Measurements from ENCODE around the gene HMGB2.
A peak's percentile ranks its signal among the peaks of the same experiment; 100 is the strongest.

The HMGB2 gene

GRCh38 chr4:173334085-173334890 lies at the start of gene HMGB2:
HMGB2 (minus strand) TSS chr4:173334358; CDS start chr4:173333649, 709 bp downstream.
- DNase-seq (ENCODE audit: low read depth): peak; percentile 98

- no peak for DNase-seq (ENCODE audit: low read depth)
Measured at GRCh38 chr4:173382349-173382748, 48.2 kb upstream of the HMGB2 start.

DNA sequence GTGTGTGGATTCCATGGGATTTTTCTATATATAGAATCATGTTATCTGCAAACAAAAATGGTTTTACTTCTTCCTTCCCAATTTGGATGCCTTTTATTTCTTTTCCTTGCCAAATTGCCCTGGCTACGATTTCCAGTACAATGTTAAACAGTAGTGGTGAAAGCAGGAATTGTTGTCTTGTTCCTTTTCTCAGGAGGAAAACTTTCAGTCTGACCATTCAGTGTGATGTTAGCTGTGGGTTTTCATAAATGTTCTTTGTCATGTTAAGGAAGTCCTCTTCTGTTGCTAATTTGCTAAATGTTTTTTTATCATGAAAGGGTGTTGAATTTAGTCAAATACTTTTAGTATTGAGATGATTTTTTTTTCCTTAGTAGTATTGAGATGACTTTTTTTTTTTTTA lies 47.5 kb upstream of the HMGB2 start:
- no peak for DNase-seq (ENCODE audit: low read depth)

- no peak for DNase-seq (ENCODE audit: low read depth)
Measured at GRCh38 chr4:173380987-173381386, 46.8 kb upstream of the HMGB2 start.

DNA sequence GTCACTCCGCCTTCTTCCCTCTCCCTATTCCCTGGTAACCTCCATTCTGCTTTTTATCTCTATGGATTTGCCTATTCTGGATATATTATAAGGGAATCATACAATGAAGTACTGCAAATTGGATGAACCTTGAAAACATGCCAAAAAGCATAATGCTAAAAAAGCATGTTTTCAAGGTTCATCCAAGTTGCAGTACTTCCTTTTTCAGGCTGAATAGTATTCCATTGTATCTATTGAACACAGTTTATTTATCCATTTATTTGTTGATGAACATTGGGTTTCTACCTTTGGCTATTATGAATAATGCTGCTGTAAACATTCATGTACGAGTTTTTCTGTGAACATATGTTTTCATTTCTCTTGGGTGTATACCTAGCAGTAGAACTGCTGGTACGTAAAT lies 45.8 kb upstream of the HMGB2 start:
- no peak for DNase-seq (ENCODE audit: low read depth)

DNA sequence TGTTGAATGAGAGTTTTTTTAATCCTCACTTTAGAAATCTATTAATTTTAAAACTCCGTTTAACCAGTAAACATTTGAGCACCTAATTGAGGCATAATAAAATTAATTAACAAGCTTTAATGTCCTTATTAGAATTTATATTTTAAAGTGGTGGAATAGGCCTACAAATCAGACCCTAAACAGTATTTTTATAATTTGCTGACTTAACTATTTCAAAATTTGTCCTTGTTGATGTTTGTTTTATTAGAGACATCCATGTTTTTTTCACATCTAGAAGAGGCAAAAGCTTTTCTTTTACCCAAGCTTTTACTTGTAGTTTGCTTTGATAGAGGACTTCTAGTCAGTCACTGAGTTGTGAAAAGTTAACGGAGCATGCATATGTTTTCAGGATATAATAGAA lies 40.4 kb upstream of the HMGB2 start:
- no peak for DNase-seq (ENCODE audit: low read depth)

DNA sequence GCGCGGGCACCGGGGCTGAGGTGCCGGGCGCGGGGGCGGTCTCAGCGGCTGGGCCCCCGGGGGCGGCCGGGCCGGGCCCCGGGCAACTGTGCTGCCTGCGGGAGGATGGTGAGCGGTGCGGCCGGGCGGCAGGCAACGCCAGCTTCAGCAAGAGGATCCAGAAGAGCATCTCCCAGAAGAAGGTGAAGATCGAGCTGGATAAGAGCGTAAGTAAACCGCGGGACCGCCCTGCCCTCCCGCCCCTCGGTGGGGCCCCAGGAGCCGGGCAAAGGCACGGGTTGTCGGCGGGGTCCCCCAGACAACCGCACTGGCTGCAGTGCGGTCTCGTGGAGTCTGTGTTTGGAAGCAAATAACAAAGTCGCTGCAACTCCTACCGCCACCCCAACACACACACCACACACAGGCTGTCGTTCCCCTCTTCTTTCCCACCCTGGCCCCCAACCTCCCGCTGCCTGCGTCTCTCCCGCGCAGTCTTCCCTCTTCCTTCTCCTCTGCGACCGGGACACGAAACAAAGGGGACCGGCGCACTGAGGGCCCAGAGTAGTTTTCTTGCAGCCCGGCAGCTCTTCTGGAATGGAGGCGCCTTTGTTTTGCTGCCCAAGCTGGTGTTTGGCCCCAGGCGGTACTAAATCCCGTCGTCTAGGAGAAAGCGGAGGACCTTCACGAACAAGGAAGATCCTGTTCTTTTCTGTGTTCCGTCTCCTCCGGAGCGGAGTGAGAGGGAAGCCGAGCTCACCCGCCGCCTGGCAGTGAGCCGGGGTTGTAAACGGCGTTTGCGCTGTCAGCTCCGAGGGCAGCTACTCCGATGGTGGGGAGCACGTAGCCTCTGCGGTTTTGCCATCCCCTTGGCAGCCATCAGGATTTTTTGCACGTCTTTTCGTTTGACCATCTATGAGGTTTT lies 37.4 kb upstream of the HMGB2 start:
- DNase-seq (ENCODE audit: low read depth): peak; percentile 26

DNA sequence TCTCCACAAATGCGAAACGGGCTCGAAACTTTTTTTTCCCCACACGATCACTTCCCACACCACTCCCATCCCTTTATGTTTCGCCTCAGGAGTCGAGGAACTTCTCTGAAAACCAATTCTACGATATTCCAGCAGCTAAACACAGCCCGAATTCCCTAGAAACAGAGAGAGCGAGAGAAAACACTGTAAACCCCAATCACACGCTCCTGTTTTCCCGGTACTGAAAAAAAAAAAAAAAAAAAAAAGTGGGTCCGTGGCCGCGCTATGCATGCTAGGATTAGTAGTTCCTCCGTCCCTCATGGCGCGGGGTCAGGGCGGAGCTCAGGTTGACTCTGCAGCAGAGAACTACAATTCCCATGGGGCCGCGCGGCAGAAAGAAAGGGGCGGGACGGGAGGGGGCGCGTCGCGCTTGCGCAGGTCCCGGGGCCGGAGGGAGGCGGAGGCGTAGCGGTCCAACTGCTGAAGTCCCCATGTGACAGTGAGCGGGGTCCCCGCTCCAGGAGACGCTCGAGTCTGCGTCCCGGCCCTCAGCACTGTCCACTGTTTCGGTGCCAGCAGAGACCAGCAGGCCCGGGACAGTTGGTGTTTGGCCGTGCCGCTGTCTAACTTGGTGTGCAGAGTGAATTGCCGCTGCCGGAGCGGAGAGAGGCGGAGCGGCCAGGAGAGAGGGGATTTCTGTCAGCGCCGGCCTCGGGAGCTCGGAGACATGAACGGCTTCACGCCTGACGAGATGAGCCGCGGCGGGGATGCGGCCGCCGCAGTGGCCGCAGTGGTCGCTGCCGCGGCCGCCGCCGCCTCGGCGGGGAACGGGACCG lies 36.5 kb upstream of the HMGB2 start, which contains the start of gene SAP30:
Gene SAP30, plus strand, starts transcription at position 478 of the 815 bp plus-strand sequence. Its CDS starts 229 bp downstream, at position 707.
- peak; percentile 93 for DNase-seq (ENCODE audit: low read depth)

DNA sequence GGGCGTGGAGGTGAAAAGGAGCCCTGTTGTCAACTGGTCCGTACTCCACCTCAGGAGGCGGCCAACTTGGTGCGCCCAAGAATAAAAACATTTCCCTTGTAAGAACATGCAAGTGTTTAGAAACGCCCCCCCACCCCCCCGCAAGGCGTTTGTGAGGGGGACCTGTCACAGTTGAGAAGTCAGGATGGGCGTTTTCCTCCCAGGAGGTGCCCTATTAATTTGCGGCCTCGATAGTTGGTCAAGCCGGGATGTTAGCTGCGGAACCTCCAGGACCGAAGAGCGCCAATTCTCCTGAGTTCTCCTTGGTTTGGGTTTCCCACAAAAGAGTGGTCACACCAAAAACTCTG lies 35.9 kb upstream of the HMGB2 start:
- DNase-seq (ENCODE audit: low read depth): peak; percentile 42

DNA sequence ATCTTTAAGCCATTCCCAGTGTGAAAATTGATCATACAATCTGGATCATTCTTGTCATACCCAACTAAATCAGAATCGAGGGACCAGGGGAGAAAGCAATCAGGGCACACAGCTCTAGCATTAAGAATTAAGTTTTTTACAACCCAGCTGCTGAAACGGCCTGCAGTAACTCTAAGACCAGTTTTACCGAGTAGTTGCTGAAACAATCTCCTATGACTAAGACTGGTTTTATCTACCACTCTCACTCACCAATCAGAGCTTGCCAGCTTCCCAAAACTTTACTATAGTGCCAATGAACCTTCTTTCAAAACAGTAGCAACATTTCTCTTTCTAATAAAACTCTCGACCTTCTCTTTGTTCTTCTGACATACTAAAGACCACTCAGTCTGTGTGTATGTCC lies 33.8 kb upstream of the HMGB2 start:
- DNase-seq (ENCODE audit: low read depth): no peak

DNA sequence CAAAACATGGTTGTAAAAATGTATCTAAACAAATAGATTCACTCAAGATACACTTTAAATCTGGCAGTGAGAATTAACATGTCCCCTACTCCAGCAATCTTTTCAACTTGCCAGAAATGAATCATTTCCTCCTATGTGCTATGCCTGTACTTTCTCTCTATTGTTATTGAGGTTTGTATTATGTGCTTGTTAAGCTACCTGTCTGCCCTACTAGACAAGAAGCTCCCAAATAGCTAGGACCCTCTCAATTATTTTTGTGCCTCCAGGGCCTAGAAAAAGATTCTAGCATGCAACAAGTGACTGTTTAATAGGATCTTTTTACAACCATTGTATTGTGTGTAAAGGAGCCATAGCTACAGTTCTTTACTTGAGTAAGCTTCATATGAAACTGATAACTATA lies 33.1 kb upstream of the HMGB2 start:
- no peak for DNase-seq (ENCODE audit: low read depth)

GRCh38 chr4:173365359-173365996 lies 31.3 kb upstream of the HMGB2 start:
- DNase-seq (ENCODE audit: low read depth): no peak

DNA sequence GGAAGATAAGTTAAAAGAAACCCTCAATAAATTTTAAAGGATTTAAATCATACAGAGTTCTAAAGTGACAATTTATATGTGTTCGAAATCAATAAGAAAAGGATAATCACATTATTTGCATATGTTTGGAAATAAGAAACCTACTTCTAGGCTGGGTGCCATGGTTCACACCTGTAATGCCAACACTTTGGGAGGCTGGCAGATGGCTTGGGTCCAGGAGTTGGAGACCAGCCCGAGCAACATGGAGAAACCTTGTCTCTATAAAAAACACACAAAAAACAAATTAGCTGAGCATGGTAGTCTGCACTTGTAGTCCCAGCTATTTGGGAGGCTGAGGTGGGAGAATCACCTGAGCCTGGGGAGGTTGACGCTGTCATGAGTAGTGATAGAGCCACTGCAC lies 28.5 kb upstream of the HMGB2 start:
- no peak for DNase-seq (ENCODE audit: low read depth)

GRCh38 chr4:173360587-173361221 lies 26.5 kb upstream of the HMGB2 start:
- DNase-seq (ENCODE audit: low read depth): no peak

DNA sequence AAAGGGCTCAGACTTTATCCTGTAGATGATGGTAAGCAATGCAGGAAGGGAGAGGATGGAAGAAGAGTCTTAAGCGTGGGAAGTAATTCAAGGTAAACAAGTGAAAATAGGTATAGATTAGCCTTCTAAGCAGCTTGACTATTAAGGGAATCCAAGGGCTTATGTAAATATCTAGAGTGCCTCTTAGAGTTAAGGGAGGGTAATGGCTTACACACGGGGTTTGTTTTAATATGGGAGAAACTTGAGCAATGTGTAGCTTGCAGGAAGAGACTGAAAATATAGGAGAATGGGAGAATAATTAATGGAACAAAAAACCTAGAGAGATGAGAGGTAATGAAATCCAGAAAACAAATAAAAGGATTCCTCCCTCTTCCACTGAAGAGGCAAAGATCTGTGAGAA lies 23.8 kb upstream of the HMGB2 start:
- no peak for DNase-seq (ENCODE audit: low read depth)

GRCh38 chr4:173347467-173347866 lies 13.3 kb upstream of the HMGB2 start:
- no peak for DNase-seq (ENCODE audit: low read depth)

GRCh38 chr4:173346074-173346473 lies 11.9 kb upstream of the HMGB2 start:
- DNase-seq (ENCODE audit: low read depth): no peak

DNA sequence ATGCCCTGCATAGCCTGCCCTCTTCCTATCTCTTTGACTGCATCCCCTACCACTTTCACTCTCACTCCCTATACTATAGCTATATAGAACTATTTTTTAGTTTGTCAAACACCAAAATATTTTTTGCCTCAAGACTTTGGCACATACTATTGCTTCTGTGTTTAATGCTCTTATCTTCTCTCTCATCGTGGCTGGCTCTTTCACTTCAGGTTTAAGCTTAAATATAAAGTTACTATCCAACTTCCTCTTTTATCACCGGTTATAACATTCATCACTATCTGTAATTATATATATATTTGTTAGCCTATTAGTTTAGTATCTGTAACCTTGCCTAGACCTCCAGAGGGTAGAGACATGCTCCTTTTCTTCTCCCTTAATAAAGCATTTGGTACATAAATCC lies 11.5 kb upstream of the HMGB2 start:
- no peak for DNase-seq (ENCODE audit: low read depth)

DNA sequence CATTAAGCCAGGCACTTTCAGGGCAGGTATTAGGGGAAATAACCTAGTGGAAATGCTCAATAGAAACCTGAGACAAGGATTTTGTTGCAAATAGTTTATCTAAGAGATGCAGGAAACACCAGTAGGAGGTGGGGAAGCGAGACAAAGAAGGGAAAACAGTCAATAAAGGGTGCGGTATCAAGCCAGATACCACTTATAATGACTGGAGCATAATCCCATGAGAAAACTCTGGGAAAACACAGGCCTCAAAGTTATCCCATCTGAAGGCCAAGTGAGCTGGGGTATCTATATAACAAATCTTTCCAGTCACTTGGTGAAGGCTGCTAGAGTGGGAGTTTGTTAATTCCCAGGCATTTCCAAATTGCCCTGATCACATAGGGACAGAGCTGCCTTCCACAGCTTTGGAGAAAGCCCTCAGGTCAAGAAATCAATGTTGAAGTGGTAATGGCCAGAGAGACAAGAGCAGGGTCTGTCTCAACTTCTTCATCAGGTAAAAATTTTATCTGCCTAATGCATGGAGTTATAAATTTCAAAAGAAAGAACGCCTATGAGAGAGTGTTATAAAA lies 9.8 kb upstream of the HMGB2 start:
- no peak for DNase-seq (ENCODE audit: low read depth)

GRCh38 chr4:173337463-173337862 lies 3.3 kb upstream of the HMGB2 start:
- DNase-seq (ENCODE audit: low read depth): no peak
